IMR-90 (cell line): Measurements from ENCODE around the gene PRDM5. TPM values are rescaled to one million over a fixed set of nuclear protein-coding genes. Genes with fewer than 3 reads are reported as not detected.

Experiments used
- ATAC-seq: fragments of 200-7000 bp; cut with Tn5 transposase; 2 replicates; pipeline ENCODE4 v1.9.1; 2020; ENCODE audit warnings: low read depth, mild to moderate bottlenecking, moderate library complexity
- BruUV-seq: library from RNA; stranded (reverse); fragments of 400-500 nt; replicated peaks from 2 replicates; lab custom pipeline; 2021; lab: Mats Ljungman, UMichigan
- CTCF ChIA-PET: fragments of 300-600 bp; formaldehyde crosslinking; extraction: SDS; loops from one replicate; lab custom pipeline; 2021; ENCODE audit warnings: antibody characterized with exemption; lab: Yijun Ruan, JAX
- POLR2A ChIA-PET: fragments of 300-600 bp; sonication (Branson Sonifier 250); formaldehyde crosslinking; loops from one replicate; lab custom pipeline; 2022; ENCODE audit warnings: antibody characterized with exemption; ENCODE audit not compliant: unreplicated experiment; lab: Charles Lee
- DNase-seq: peaks from one replicate; pipeline ENCODE4 v3.0.0; 2013
- H2AFZ ChIP-seq: replicated peaks from 2 replicates; pipeline ENCODE3; 2013; ENCODE audit warnings: low read length, mild to moderate bottlenecking; ENCODE audit not compliant: poor library complexity
- H2AK5ac ChIP-seq: 2 replicates; pipeline ENCODE4 v1.6.1; 2013; ENCODE audit warnings: low read depth, low read length, inconsistent platforms
- H2AK9ac ChIP-seq: replicated peaks from 2 replicates; pipeline ENCODE3; 2013; ENCODE audit warnings: mild to moderate bottlenecking, low read depth, low read length, moderate library complexity; ENCODE audit not compliant: poor library complexity
- H2BK120ac ChIP-seq: 2 replicates; pipeline ENCODE4 v1.6.1; 2013; ENCODE audit warnings: low read depth, low read length, inconsistent platforms
- H2BK15ac ChIP-seq: 3 replicates; pipeline ENCODE4 v1.6.1; 2013; ENCODE audit warnings: low read depth, low read length, inconsistent platforms
- H2BK20ac ChIP-seq: 2 replicates; pipeline ENCODE4 v1.6.1; 2013; ENCODE audit warnings: low read depth, mild to moderate bottlenecking, inconsistent platforms, low read length, moderate library complexity
- H2BK5ac ChIP-seq: 2 replicates; pipeline ENCODE4 v1.6.1; 2013; ENCODE audit warnings: mild to moderate bottlenecking, low read depth, low read length, inconsistent platforms; ENCODE audit not compliant: poor library complexity, severe bottlenecking
- H3K14ac ChIP-seq: replicated peaks from 2 replicates; pipeline ENCODE4 v1.6.1; 2013; ENCODE audit warnings: low read depth, low read length, inconsistent platforms
- H3K18ac ChIP-seq: 2 replicates; pipeline ENCODE4 v1.6.1; 2013; ENCODE audit warnings: low read depth, low read length, control low read depth
- H3K23ac ChIP-seq: 2 replicates; pipeline ENCODE4 v1.6.1; 2013; ENCODE audit warnings: low read depth, low read length, inconsistent platforms
- H3K27ac ChIP-seq: 2 replicates; pipeline ENCODE4 v1.5.1; 2013; ENCODE audit warnings: mild to moderate bottlenecking, control low read depth, low read length; ENCODE audit not compliant: insufficient read depth
- H3K27me3 ChIP-seq: 2 replicates; pipeline ENCODE4 v1.6.1; 2013; ENCODE audit warnings: low read length; ENCODE audit not compliant: control insufficient read depth, insufficient read depth
- H3K36me3 ChIP-seq: 2 replicates; pipeline ENCODE4 v1.6.1; 2013; ENCODE audit warnings: low read length, mixed read lengths; ENCODE audit not compliant: control insufficient read depth, insufficient read depth
- H3K4ac ChIP-seq: 2 replicates; pipeline ENCODE4 v1.6.1; 2013; ENCODE audit warnings: low read depth, low read length, inconsistent platforms
- H3K4me1 ChIP-seq: 2 replicates; pipeline ENCODE4 v1.6.1; 2013; ENCODE audit warnings: low read length, mixed read lengths; ENCODE audit not compliant: control insufficient read depth, insufficient read depth
- H3K4me2 ChIP-seq: 2 replicates; pipeline ENCODE4 v1.6.1; 2013; ENCODE audit warnings: low read depth, mild to moderate bottlenecking, control low read depth, low read length, moderate library complexity
- H3K4me3 ChIP-seq: 2 replicates; pipeline ENCODE4 v1.5.1; 2013; ENCODE audit warnings: low read depth, mild to moderate bottlenecking, control low read depth, low read length, moderate library complexity; ENCODE audit not compliant: insufficient read depth
- H3K56ac ChIP-seq: 2 replicates; pipeline ENCODE4 v1.6.1; 2013; ENCODE audit warnings: low read length, inconsistent platforms; ENCODE audit not compliant: insufficient read depth; ENCODE audit errors: extremely low read depth
- H3K79me1 ChIP-seq, 2 experiments: 2 replicates each; pipeline ENCODE4 v1.6.1; 2013; ENCODE audit warnings: low read length in 2 of 2, inconsistent platforms in 1 of 2, low read depth in 1 of 2
- H3K9ac ChIP-seq: 2 replicates; pipeline ENCODE4 v1.6.1; 2013; ENCODE audit warnings: low read depth, low read length, control low read depth
- H3K9me1 ChIP-seq: 2 replicates; pipeline ENCODE4 v1.6.1; 2013; ENCODE audit warnings: low read length, inconsistent platforms; ENCODE audit not compliant: insufficient read depth
- H3K9me3 ChIP-seq: 2 replicates; pipeline ENCODE4 v1.6.1; 2013; ENCODE audit warnings: low read length; ENCODE audit not compliant: control insufficient read depth, insufficient read depth
- H4K20me1 ChIP-seq: 2 replicates; pipeline ENCODE4 v1.6.1; 2013; ENCODE audit warnings: low read length, inconsistent platforms; ENCODE audit not compliant: insufficient read depth
- H4K5ac ChIP-seq: 2 replicates; pipeline ENCODE4 v1.6.1; 2013; ENCODE audit warnings: mild to moderate bottlenecking, low read depth, low read length, control low read depth
- H4K8ac ChIP-seq, 2 experiments: 2 replicates each; pipeline ENCODE4 v1.6.1; 2013; ENCODE audit warnings: low read depth in 2 of 2, low read length in 2 of 2, control low read depth in 1 of 2, inconsistent platforms in 1 of 2
- H4K91ac ChIP-seq: 2 replicates; pipeline ENCODE4 v1.6.1; 2013; ENCODE audit warnings: low read depth, low read length, inconsistent platforms; ENCODE audit not compliant: insufficient read depth
- BHLHE40 ChIP-seq: fragments of 150-350 bp; IDR thresholded peaks from 2 replicates; pipeline ENCODE4 v1.6.1; 2016; ENCODE audit warnings: mild to moderate bottlenecking, low read depth, low read length
- CEBPB ChIP-seq: IDR thresholded peaks from 2 replicates; pipeline ENCODE4 v1.6.1; 2012; ENCODE audit warnings: low read depth, low read length, improper control_type of control experiment
- ELK1 ChIP-seq: fragments of 150-350 bp; IDR thresholded peaks from 2 replicates; pipeline ENCODE4 v1.6.1; 2016; ENCODE audit warnings: low read depth, mild to moderate bottlenecking, low read length, moderate library complexity, borderline replicate concordance
- FOS ChIP-seq: fragments of 150-350 bp; IDR thresholded peaks from 2 replicates; pipeline ENCODE4 v1.6.1; 2016; ENCODE audit warnings: low read depth, low read length
- MAFK ChIP-seq: IDR thresholded peaks from 2 replicates; pipeline ENCODE4 v1.6.1; 2012; ENCODE audit warnings: low read depth, low read length, improper control_type of control experiment
- MAZ ChIP-seq: IDR thresholded peaks from 2 replicates; pipeline ENCODE4 v1.6.1; 2012; ENCODE audit warnings: low read depth, mild to moderate bottlenecking, low read length, improper control_type of control experiment, moderate library complexity, borderline replicate concordance
- MXI1 ChIP-seq: IDR thresholded peaks from 2 replicates; pipeline ENCODE4 v1.6.1; 2012; ENCODE audit warnings: low read depth, mild to moderate bottlenecking, low read length, moderate library complexity, borderline replicate concordance
- NFE2L2 ChIP-seq: fragments of 150-350 bp; IDR thresholded peaks from 2 replicates; pipeline ENCODE4 v1.6.1; 2016; ENCODE audit warnings: low read depth, mild to moderate bottlenecking, low read length
- POLR2A ChIP-seq: IDR thresholded peaks from 2 replicates; pipeline ENCODE4 v1.6.1; 2012; ENCODE audit warnings: mild to moderate bottlenecking, low read depth, low read length
- RAD21 ChIP-seq: IDR thresholded peaks from 2 replicates; pipeline ENCODE4 v1.6.1; 2012; ENCODE audit warnings: low read length, improper control_type of control experiment
- RFX5 ChIP-seq: IDR thresholded peaks from 2 replicates; pipeline ENCODE4 v1.8.0; 2012; ENCODE audit warnings: low read depth, mild to moderate bottlenecking, low read length, moderate library complexity
- SMC3 ChIP-seq: fragments of 150-350 bp; IDR thresholded peaks from 2 replicates; pipeline ENCODE4 v1.6.1; 2016; ENCODE audit warnings: low read depth, mild to moderate bottlenecking, antibody characterized with exemption, low read length, moderate library complexity
- USF2 ChIP-seq: fragments of 150-350 bp; IDR thresholded peaks from 2 replicates; pipeline ENCODE4 v1.6.1; 2017; ENCODE audit warnings: mild to moderate bottlenecking, antibody characterized with exemption, low read length, low read depth
- WGBS, 2 experiments: methylation state at CpG; one replicate each; pipeline versions ENCODE4 v1.1.5 to v1.1.7; 2013; ENCODE audit warnings: missing lambda C conversion rate in 2 of 2; ENCODE audit not compliant: insufficient read length in 1 of 2; ENCODE audit errors: extremely low coverage in 2 of 2; 5-methylcytosine and 5-hydroxymethylcytosine counted together
- dilution Hi-C: fragments of 300-500 bp; cut with HindIII; formaldehyde crosslinking; loops from one replicate; pipeline ENCODE4 v1.14.3; 2018; ENCODE audit warnings: low sequenced_read_pairs; ENCODE audit not compliant: unreplicated experiment
- in situ Hi-C: fragments of 300-500 bp; cut with MboI; formaldehyde crosslinking; loops from 3 replicates; pipeline ENCODE4 v1.14.3; 2019; ENCODE audit warnings: low sequenced_read_pairs, inconsistent platforms, mixed read lengths
- intact Hi-C: fragments of 100-400 bp; cut with micrococcal nuclease; formaldehyde crosslinking; loops from 2 replicates; pipeline ENCODE4 v1.10.0; 2022
- polyA plus RNA-seq, 3 experiments: library from polyadenylated mRNA; depleted of rRNA; stranded (reverse); fragments of >200 nt; gene quantifications; 2 replicates each; pipeline ENCODE4 v1.2.3, GENCODE V29; 2012; ENCODE audit warnings: low replicate concordance in 1 of 3
- total RNA-seq: library from RNA; depleted of rRNA; stranded (reverse); fragments of >200 nt; gene quantifications from 2 replicates; pipeline ENCODE4 v1.2.3, GENCODE V29; 2012

The PRDM5 gene
- total and polyA plus RNA-seq, 2 of the 4 experiments (the other 2 are of a cell fraction), result 4.1 to 10.8 TPM

- TF ChIP-seq USF2 (no peak), MAZ (no peak), MXI1 (no peak)
Measured at GRCh38 chr4:120724656-120725055, 197.9 kb downstream of the PRDM5 start (continued).

GRCh38 chr4:120723986-120724385, 198.5 kb downstream of the PRDM5 start:
- Histone ChIP-seq H3K4me3 (no peak overlapping the region), H3K9me3 (no peaks in the 10 kb centered on the region), H3K9me1 (peaks cover 3% of the 10 kb centered on the region; the same call in 1 of the 2 replicates), H4K20me1 (no peaks in the 10 kb centered on the region), H3K56ac (no peak overlapping the region), H3K18ac (no peak overlapping the region), H3K4ac (no peak overlapping the region), H4K91ac (no peak overlapping the region), H3K14ac (no peak overlapping the region), H2AK9ac (no peak overlapping the region), H2AK5ac (no peak overlapping the region), H3K27me3 (no peaks in the 10 kb centered on the region), H2AFZ (no peak overlapping the region), H3K9ac (no peak overlapping the region), H3K23ac (no peak overlapping the region), H4K5ac (no peak overlapping the region), H2BK120ac (no peak overlapping the region), H3K79me1 (no peaks in the 10 kb centered on the region), H3K27ac (no peak overlapping the region), H2BK15ac (no peak overlapping the region), H3K36me3 (no peaks in the 10 kb centered on the region), H4K8ac (no peak overlapping the region), H3K4me2 (no peak overlapping the region), H2BK5ac (no peak overlapping the region), H3K4me1 (no peaks in the 10 kb centered on the region), H2BK20ac (no peak overlapping the region)
- in situ Hi-C loops (loop anchor here (25.0 kb wide), 1 partner anchor 363 kb away; no protein-coding TSS in a partner anchor), intact Hi-C loops (no loop called here), dilution Hi-C loops (no loop called here)
- ChIA-PET CTCF (interaction anchor here (0.7 kb wide), 1 partner anchor 39 kb away, joined by 3 read pairs; no protein-coding TSS in a partner anchor), POLR2A (no interaction called here)
- WGBS, 2 experiments, result no CpG with 5 or more reads among the region's 2 CpGs
- no peak for ATAC-seq
- DNase-seq, result no peak
- no TSS peak for BruUV-seq
- TF ChIP-seq USF2 (no peak), RFX5 (no peak), SMC3 (no peak), POLR2A (no peak), NFE2L2 (no peak), MAZ (no peak), CEBPB (no peak), MAFK (no peak), RAD21 (no peak), FOS (no peak), ELK1 (no peak), BHLHE40 (no peak)
